ENCODE data around the gene LIM2.

GRCh38 chr19:51421229-51422052 lies 33.7 kb upstream of the LIM2 start:
- TF ChIP-seq, protein P1, sequence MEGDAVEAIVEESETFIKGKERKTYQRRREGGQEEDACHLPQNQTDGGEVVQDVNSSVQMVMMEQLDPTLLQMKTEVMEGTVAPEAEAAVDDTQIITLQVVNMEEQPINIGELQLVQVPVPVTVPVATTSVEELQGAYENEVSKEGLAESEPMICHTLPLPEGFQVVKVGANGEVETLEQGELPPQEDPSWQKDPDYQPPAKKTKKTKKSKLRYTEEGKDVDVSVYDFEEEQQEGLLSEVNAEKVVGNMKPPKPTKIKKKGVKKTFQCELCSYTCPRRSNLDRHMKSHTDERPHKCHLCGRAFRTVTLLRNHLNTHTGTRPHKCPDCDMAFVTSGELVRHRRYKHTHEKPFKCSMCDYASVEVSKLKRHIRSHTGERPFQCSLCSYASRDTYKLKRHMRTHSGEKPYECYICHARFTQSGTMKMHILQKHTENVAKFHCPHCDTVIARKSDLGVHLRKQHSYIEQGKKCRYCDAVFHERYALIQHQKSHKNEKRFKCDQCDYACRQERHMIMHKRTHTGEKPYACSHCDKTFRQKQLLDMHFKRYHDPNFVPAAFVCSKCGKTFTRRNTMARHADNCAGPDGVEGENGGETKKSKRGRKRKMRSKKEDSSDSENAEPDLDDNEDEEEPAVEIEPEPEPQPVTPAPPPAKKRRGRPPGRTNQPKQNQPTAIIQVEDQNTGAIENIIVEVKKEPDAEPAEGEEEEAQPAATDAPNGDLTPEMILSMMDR (IDR thresholded peaks at IDR 0.05), result no peak
- no peak for TF ChIP-seq EP300 (IDR thresholded peaks at IDR 0.05; ENCODE audit: low read depth)
- no peak for TF ChIP-seq POLR2AphosphoS5 (IDR thresholded peaks at IDR 0.05)
- TF ChIP-seq POLR2A (IDR thresholded peaks at IDR 0.05), result no peak
